K562 (cell line): ENCODE measurements around the gene USP24. TPM values are rescaled to one million over a fixed set of nuclear protein-coding genes. Genes with fewer than 3 reads are reported as not detected.

Source experiments
- CC2D1A ChIP-seq: fragments of 450-650 bp; IDR thresholded peaks from 2 replicates; pipeline ENCODE4 v1.6.1; 2017; ENCODE audit warnings: mild to moderate bottlenecking
- FOS ChIP-seq: IDR thresholded peaks from 3 replicates; pipeline ENCODE4 v1.6.1; 2011; ENCODE audit not compliant: insufficient read length; ENCODE audit errors: extremely low read depth
- NFE2 ChIP-seq: IDR thresholded peaks from 2 replicates; pipeline ENCODE4 v1.6.1; 2014; ENCODE audit warnings: antibody characterized with exemption, low read depth
- POLR2B ChIP-seq: fragments of 450-650 bp; IDR thresholded peaks from 2 replicates; pipeline ENCODE4 v1.6.1; 2018; ENCODE audit warnings: low read depth; ENCODE audit not compliant: partially characterized antibody
- SRSF9 ChIP-seq: fragments of 200-400 bp; formaldehyde crosslinking; IDR thresholded peaks from 2 replicates; pipeline ENCODE4 v1.6.1; 2017; ENCODE audit warnings: low read depth, low read length, borderline replicate concordance
- ZBTB40 ChIP-seq, 2 experiments: fragments of 450-650 bp in 1 of 2; sonication (generic) in 1 of 2; formaldehyde crosslinking in 1 of 2; IDR thresholded peaks; 2 replicates each; pipeline versions ENCODE4 v1.7.1 to v1.9.0; 2016 to 2022; ENCODE audit warnings: inconsistent platforms in 1 of 2, mild to moderate bottlenecking in 1 of 2, missing genetic modification reagents in 1 of 2
- ZNF124 ChIP-seq: sonication (generic); formaldehyde crosslinking; IDR thresholded peaks from 2 replicates; pipeline ENCODE4 v1.8.1; 2022; ENCODE audit warnings: missing genetic modification reagents
- ZNF318 ChIP-seq, 2 experiments: fragments of 450-650 bp; IDR thresholded peaks; 2 replicates each; pipeline ENCODE4 v1.6.1; 2016; ENCODE audit warnings: mild to moderate bottlenecking in 2 of 2, borderline replicate concordance in 1 of 2, low read depth in 1 of 2, moderate library complexity in 1 of 2
- ZNF830 ChIP-seq: fragments of 250-450 bp; sonication (Bioruptor Pico); IDR thresholded peaks from 2 replicates; pipeline ENCODE4 v1.5.0; 2021; ENCODE audit warnings: mild to moderate bottlenecking
- polyA plus RNA-seq, 8 experiments: library from polyadenylated mRNA; depleted of rRNA in 4 of 8; stranded (reverse) in 5 of 8; unstranded in 3 of 8; fragments of >200 nt; fragmentation: Nextera tagmentation in 2 of 8; fragmentation: Illumina TruSeq in 1 of 8; extraction: Ambion mirVana in 2 of 8; extraction: Trizol in 1 of 8; gene quantifications; 2 replicates each; pipeline versions ENCODE4 v1.2.1 to v1.2.3, GENCODE V29; 2011 to 2014; ENCODE audit warnings: inconsistent platforms in 1 of 8, missing spikeins in 1 of 8
- total RNA-seq, 7 experiments: library from RNA; depleted of rRNA in 6 of 7; stranded (reverse); fragments of >200 nt in 6 of 7; fragmentation: Illumina TruSeq in 2 of 7; extraction: Trizol in 2 of 7; gene quantifications; 2 replicates each; pipeline versions ENCODE4 v1.2.1 to v1.2.3, GENCODE V29; 2011 to 2021; ENCODE audit warnings: low replicate concordance in 1 of 7

Gene USP24
- total and polyA plus RNA-seq, 9 of the 15 experiments (the other 6 are each of a cell fraction or from before 2014, with no cell fraction given) = 7.7 to 62.6 (median 36.8) TPM

- TF ChIP-seq ZBTB40 (IDR thresholded peaks at IDR 0.05) (no peak; the same call in 1 of the 2 replicates), ZBTB40 (CRISPR knock-in tag; IDR thresholded peaks at IDR 0.05) (no peak), ZNF124 (peak; percentile 70; the same call in 1 of the 2 replicates), CC2D1A (no peak), FOS (no peak), SRSF9 (no peak), ZNF830 (CRISPR knock-in tag) (no peak), POLR2B (peak; percentile 46), ZNF318 (IDR thresholded peaks at IDR 0.05; ENCODE audit: borderline replicate concordance in 1 of 2, low read depth in 1 of 2) (no peak), NFE2 (no peak)
These were observed 175.7 kb downstream of the USP24 start, which contains the start of gene PCSK9 (continued) for GRCh38 chr1:55039342-55040082.
